COLO668 (cell line): ENCODE measurements around the gene RBM4.
A peak's percentile ranks its signal among the peaks of the same experiment; 100 is the strongest.
"Not testable (repeated sequence)": the region's sequence is repeated elsewhere in the genome, so short reads cannot be mapped to it uniquely, and the experiment has no call there.

Experiments used
- DNase-seq: peaks from one replicate; lab custom pipeline; 2025; ENCODE audit not compliant: unreplicated experiment; lab: John Stamatoyannopoulos, UW

RBM4 gene

DNA sequence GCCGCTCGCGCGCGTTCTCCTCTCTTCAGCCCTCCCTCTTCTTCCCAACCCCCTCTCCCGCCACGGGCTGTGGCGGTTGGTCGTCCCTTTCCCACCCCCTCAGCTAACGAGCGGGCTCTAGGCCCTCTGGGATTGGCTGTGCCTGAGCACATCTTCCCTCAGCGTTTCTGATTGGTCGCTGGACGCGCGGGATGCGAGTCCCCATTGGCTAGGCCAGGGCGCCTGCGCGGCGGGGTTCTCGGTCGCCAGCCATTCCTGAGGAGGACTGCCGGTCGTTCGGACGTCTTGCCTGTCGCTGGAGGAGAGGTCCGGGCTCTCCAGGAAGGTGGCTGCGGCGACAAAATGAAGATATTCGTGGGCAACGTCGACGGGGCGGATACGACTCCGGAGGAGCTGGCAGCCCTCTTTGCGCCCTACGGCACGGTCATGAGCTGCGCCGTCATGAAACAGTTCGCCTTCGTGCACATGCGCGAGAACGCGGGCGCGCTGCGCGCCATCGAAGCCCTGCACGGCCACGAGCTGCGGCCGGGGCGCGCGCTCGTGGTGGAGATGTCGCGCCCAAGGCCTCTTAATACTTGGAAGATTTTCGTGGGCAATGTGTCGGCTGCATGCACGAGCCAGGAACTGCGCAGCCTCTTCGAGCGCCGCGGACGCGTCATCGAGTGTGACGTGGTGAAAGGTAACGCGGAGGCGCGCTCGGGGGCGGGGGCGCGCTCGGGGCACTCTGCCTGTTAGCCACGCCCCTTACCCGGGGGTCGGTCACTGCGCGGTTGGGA is 21.9 kb upstream of the RBM4 start, which contains the start of gene RBM14:
RBM14 (plus strand) TSS at position 252 of the 776 bp plus-strand sequence; CDS start at position 343, 91 bp downstream.
- DNase-seq: peak; percentile 99

DNA sequence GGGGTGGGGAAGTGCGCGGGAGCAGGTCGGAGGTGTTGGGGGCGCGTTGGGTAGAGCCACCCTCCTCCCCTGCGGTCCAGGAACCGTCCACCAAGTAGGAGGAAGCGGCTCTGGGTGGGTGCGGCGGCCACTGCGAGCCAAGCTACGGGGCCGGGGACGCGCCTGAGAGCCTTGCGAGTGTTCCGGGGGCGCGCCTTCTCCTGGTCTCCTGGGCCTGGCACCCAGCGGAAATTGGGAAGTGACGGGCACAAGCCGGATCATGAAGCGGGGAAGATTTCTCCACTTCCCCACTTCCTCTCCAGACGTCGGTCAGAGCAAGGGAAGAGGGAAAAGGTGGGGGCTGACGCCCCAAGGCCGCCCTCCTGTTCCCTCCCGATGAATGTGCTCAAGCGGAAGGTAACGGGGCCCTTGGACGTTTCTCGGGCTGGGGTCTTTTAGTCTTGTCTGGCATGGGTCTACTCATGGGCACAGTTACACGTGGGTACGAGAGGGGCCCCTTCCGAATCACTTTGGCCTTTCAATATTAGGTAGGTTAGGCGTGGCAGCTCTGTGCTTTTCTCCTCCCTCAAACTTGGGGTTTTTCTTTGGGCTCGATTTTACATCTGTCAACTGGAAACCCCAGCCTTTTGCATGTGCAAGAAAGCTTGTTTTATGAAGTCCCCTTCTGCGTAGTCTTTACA is 21.2 kb upstream of the RBM4 start:
- peak; percentile 84 for DNase-seq

DNA sequence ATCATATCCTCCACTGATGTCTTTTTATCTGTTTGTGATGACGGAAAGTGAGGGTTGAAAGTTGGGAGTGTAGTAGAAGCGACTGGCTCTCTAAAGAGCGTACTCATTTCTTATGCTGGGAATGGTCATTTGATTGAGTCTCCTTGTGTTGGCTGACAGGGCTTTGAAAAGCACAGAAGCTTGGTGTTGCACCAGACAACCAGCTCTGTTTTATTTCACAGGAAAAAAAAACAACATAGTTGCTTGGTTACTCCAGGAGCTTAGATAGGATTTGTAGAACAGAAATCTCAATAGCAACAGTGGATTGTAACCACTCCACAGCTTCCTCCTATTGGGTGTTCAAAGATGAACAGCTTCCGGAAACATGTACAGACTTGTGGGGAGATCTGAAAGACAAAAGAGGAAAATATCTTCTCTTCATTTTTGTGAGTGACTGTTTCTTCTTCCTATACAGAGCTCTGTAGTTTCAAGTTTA is 19.4 kb upstream of the RBM4 start:
- DNase-seq: peak; percentile 10

DNA sequence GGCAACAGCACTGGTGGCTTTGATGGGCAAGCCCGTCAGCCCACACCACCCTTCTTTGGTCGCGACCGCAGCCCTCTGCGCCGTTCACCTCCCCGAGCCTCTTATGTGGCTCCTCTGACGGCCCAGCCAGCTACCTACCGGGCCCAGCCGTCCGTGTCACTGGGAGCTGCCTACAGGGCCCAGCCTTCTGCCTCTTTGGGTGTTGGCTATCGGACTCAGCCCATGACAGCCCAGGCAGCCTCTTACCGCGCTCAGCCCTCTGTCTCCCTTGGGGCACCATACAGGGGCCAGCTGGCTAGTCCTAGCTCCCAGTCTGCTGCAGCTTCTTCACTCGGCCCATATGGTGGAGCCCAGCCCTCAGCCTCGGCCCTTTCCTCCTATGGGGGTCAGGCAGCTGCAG is 14.1 kb upstream of the RBM4 start:
- no peak for DNase-seq

DNA sequence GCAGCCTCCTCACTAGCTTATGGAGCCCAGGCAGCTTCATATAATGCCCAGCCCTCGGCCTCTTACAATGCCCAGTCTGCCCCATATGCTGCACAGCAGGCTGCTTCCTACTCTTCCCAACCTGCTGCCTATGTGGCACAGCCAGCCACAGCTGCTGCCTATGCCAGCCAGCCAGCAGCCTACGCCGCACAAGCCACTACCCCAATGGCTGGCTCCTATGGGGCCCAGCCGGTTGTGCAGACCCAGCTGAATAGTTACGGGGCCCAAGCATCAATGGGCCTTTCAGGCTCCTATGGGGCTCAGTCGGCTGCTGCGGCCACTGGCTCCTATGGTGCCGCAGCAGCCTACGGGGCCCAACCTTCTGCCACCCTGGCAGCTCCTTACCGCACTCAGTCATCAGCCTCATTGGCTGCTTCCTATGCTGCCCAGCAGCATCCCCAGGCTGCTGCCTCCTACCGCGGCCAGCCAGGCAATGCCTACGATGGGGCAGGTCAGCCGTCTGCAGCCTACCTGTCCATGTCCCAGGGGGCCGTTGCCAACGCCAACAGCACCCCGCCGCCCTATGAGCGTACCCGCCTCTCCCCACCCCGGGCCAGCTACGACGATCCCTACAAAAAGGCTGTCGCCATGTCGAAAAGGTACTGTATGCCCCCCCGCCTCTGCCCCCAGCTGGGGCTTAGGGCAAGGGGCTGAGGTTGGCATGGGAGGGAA is 13.3 kb upstream of the RBM4 start:
- DNase-seq: no peak

DNA sequence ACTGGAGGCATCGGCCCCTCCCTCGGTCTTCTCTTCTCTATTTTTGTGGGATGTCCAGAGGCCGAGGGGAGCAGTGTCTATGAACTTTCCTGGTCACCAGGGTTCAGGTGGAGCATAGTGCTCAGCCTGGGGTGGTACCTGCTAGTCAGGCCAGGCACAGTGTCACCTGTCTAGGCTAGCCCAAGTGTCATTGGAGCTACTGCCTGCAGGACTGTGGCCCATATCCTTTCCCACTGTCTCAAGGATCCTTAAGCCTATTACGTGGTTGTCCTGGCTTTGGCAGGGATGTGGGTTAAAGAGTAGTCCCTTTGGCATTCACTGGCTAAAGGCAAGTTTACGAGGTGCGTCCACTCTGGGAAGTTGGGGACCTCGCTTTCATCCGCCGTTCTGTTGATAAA is 12.8 kb upstream of the RBM4 start:
- no peak for DNase-seq

DNA sequence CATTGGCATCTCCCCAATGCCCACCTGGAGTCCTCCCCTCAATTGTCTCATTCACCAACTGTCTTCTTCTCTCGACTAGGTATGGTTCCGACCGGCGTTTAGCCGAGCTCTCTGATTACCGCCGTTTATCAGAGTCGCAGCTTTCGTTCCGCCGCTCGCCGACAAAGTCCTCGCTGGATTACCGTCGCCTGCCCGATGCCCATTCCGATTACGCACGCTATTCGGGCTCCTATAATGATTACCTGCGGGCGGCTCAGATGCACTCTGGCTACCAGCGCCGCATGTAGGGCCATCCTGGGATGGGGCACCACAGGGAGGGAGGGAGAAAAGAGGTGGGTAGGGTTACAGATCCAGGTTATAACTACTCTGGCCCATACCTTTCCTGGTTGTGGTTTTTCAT is 12.1 kb upstream of the RBM4 start:
- DNase-seq: no peak

DNA sequence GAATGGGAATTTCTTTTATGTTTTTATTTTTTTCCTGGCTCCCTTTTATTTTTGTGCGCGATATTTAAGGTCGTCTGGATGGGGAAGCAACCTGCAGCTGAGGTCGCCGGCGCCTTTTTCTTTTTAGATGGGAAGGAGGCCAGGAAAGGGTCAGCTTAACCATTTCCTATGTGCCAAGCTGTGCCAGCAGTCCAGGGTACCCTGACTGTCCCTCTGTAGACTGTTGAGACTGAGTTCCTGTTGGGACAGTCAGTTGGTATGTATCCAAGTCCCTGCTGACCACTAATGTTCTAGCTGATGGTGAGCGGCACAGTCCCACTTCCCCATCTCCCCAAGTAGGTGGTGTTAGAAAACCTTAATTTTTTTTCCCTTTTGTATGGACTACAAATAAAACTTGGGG is 11.6 kb upstream of the RBM4 start:
- DNase-seq: no peak

DNA sequence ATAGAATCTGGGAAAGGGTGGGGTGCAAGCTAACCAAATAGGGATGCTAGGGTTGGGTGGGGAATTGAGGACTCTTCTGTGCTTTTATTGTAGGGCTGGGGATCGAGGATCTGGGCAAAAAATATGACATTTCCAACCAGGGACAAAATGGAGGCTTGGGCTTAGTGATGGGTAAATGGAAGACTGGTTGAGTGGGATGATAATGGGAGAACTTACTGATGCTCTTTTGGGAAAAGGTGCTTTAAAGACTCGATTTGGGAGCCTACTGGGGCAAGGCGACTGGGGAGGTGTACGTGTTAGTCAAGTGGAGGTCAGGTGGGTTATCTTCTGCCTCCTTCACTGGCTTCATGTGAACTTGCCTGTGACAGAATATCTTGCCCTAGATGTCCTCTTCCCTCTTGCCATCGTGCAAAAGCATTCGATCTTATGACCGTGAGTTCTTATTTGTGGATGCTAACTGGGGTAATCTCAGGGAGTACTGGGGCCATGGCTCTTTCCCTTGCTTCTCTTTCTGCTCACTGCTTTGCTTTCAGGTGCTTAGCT is 10.4 kb upstream of the RBM4 start:
- no peak for DNase-seq

DNA sequence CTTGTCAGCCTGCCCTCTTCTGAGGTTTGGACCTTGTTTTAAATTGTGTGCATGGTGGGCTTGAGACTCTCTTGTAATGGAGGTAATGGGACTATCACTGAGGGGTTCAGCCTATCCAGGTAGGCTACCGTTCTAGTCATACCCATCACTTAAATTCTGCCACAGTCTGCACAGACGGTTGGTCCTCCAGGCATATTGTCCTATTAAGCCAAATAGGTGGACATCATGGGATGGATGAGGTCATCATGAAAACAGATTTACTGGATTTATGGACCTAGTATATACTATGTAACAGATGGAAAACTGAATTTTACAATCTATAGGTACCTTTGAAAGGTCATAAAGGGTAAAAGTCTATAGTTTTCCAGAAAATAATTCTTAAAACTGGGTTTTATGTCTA is 9.1 kb upstream of the RBM4 start:
- no peak for DNase-seq

DNA sequence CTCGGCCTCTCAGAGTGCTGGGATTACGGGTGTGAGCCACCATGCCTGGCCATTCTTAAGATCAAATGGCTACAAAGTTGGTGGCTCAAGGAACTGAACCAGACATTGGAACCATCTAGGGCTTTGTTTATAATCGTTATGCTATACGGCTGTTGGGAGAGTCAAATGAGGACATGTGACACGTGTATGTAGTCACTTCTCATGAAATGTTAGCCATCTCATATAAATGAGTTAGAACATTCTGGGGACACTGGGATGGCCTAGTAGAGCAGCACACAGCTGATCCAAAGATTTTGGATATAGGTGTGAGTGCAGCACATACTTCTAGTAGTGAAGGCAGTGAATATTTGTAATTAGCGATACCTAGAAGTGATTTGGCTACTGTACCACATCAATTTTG is 6.6 kb upstream of the RBM4 start:
- DNase-seq: no peak

DNA sequence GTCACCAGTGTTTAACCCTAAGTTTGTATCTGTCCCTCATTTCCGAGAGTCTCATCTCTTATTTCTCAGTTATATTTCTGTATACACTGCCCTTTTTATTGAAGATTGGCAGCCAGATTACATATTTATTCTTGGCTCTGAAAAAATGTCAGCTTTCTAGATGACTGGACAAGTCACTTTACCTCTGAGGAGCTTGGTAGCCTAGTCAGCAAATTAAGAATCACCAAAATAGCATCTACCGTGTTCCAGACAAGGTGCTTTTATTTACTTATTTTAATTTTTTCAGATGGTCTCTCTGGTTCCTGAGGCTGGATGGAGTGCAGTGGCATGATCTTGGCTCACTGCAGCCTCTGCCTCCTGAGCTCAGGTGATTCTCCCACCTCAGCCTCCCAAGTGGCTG is 5.6 kb upstream of the RBM4 start:
- no peak for DNase-seq

DNA sequence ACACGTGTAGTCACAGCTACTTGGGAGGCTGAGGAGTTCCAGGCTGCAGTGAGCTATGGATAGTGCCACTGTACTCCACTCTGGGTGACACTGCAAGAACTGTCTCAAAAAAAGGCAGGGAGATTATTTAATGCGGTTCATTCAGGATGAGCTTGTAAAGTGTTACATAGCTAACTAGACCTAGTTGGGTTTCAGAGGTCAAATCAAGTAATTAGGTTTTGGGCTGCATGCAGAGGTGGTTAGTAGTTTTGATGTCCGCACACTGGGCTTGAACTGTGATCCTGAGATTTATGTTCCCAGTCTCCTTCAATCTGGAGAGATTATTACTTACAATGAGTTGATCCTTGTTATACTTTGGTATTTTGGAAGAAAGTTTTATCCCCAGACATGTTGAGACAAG is 2.1 kb upstream of the RBM4 start:
- DNase-seq: no peak

DNA sequence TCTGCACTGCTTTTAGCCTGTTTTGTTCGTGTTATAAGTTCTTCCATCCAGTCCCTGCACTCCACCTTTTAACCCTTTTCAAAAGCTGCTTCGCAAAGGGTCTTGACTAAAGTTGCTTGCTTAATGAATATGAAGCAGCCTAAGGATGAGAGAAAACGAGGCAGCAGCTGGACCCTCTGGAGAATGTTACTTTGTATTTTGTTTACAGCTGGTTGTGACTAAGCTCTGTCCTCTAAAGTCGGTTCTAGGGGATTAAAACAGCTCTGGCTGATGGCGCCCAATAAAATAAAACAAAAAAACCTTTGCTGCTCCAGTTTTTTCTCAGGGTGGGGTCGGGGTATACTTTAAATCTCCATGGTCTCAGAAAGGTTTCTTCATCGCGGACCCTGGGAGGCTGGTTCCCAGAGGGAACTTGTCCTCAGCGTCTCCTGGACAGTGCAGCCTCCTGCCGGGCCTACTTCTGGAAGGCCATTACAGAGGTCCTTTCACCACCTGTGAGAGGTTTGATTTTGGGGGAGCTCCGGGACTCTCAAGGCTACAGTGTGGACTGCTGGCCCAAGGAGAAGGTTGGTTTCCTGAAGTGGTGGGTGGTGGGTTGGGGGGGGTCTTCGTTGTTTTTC is 836 bp upstream of the RBM4 start:
- DNase-seq: peak; percentile 35

DNA sequence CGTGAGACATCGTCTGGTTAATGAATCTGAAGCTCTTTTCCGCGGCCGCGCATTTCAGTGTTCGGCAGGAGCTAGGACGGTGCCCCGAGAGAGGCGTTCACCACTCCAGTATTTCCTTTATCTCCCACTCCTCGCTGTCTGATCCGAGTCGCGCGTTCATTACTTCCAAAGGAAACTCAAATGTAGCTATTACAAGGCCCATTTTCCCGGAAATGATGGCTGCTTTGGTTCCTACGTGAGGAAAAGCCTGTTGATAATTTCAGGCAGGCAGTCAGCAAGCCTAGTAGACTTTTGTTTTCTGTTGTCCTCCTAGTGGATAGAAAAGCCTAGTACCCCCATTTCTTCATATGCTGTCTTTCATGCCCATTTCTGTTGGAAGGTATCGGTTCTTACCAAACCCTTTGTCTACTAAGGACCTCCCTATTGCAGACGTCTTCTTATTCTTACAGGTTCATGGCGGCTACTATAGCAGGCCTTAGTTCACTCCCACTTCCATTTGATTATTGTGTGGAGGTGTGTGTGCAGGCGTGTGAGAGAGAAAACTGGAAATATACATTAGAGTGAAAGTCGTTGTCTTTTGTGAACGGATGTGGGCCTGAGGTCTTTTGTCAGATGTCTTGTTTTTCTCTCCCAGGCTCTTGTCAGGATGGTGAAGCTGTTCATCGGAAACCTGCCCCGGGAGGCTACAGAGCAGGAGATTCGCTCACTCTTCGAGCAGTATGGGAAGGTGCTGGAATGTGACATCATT is 737 bp downstream of the RBM4 start:
- peak; percentile 46 for DNase-seq

DNA sequence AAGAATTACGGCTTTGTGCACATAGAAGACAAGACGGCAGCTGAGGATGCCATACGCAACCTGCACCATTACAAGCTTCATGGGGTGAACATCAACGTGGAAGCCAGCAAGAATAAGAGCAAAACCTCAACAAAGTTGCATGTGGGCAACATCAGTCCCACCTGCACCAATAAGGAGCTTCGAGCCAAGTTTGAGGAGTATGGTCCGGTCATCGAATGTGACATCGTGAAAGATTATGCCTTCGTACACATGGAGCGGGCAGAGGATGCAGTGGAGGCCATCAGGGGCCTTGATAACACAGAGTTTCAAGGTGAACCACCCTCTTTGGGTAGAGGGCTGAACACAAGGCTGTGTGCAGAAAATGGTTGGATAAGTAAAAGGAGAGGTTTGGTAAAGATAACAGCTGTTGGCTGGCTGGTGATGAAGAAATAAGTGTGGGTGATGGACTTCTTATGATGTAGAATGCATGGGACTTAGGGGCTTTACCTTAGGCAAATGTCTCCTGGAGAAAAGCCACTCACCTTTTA is 1.4 kb downstream of the RBM4 start:
- DNase-seq: not testable (repeated sequence)

DNA sequence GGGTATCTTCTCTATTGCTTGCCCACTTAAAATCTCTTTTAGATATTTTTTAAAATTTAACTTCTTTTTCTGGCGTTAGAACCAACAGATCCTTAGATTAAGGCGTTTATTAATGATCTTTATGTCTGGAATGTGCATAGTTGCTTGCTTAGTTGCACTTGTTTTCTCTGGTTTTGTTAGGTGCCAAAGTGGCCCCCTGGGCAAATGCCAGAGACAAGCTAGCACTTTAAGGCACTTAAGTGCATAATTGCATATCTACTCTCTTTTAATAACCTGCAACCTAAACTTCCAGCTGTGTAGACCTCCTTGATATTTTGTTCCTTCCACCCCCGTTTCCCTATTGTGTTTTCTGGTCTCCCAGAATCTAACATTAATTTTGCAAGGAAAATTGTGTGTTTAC is 3.3 kb downstream of the RBM4 start:
- no peak for DNase-seq

DNA sequence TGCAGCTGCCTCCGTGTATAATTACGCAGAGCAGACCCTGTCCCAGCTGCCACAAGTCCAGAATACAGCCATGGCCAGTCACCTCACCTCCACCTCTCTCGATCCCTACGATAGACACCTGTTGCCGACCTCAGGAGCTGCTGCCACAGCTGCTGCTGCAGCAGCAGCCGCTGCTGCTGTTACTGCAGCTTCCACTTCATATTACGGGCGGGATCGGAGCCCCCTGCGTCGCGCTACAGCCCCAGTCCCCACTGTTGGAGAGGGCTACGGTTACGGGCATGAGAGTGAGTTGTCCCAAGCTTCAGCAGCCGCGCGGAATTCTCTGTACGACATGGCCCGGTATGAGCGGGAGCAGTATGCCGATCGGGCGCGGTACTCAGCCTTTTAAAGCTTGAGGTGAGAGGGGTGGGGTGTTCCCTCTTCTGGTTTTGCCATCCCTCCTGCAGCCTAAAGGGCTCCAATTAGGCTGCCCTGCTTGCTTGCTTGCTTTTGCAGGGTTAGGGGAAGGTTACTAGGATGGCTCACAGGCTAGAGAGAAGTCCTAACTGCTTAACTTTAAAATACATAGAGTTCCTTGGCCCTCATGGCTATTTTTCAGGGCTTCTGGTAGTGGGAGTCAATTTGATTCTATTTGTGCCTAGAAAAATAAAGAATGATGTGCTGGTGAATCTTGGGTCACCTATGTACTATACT is 5.4 kb downstream of the RBM4 start:
- DNase-seq: no peak

DNA sequence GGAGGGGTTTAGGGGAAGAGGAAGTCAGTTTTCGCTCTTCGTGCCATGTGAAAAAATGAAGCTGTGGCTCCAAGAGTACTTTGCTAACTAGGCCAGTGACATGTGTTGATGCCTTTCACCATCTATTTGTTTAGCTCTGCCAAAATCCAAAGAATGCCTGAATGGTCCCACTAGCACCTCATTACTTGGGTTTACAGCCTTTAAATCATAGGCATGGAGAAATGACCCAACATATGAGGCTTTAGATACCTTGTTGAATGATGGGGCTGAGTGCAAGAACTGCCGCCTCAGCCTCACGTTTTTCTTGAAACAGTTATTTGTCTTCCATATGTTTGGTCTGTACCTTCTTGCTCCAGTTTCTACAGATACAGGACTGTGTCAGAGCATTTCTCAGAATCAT is 8.3 kb downstream of the RBM4 start:
- DNase-seq: no peak

DNA sequence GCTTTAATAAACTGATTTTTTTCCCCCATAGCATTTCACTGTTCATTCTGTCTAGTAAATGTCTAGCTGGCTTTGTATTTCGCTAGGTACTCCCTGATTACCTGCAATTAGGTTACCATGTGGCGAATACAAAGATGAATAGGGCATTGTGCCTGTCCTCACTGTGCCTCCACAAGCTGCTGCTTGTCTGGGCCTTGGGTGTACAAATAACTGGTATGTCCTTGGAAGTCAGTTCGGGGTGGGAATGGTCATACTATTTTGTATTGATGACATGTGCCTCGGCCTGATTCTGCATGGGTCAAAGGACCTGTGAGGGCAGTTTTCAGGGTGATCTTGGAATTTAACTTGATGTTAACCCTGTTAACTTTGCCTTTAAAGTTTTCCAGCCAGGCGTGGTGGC is 11.4 kb downstream of the RBM4 start:
- no peak for DNase-seq
